IMR-90 (cell line): ENCODE data around the gene SRRM3. TPM values are rescaled to one million over a fixed set of nuclear protein-coding genes. Genes with fewer than 3 reads are reported as not detected.
"Not testable (repeated sequence)": the region's sequence is repeated elsewhere in the genome, so short reads cannot be mapped to it uniquely, and the experiment has no call there.

Experiments
- ATAC-seq: fragments of 200-7000 bp; cut with Tn5 transposase; 2 replicates; pipeline ENCODE4 v1.9.1; 2020; ENCODE audit warnings: low read depth, mild to moderate bottlenecking, moderate library complexity
- BruUV-seq: library from RNA; stranded (reverse); fragments of 400-500 nt; replicated peaks from 2 replicates; lab custom pipeline; 2021; lab: Mats Ljungman, UMichigan
- CTCF ChIA-PET: fragments of 300-600 bp; formaldehyde crosslinking; extraction: SDS; loops from one replicate; lab custom pipeline; 2021; ENCODE audit warnings: antibody characterized with exemption; lab: Yijun Ruan, JAX
- POLR2A ChIA-PET: fragments of 300-600 bp; sonication (Branson Sonifier 250); formaldehyde crosslinking; loops from one replicate; lab custom pipeline; 2022; ENCODE audit warnings: antibody characterized with exemption; ENCODE audit not compliant: unreplicated experiment; lab: Charles Lee
- DNase-seq: peaks from one replicate; pipeline ENCODE4 v3.0.0; 2013
- H2AFZ ChIP-seq: replicated peaks from 2 replicates; pipeline ENCODE3; 2013; ENCODE audit warnings: low read length, mild to moderate bottlenecking; ENCODE audit not compliant: poor library complexity
- H2AK5ac ChIP-seq: 2 replicates; pipeline ENCODE4 v1.6.1; 2013; ENCODE audit warnings: low read depth, low read length, inconsistent platforms
- H2AK9ac ChIP-seq: replicated peaks from 2 replicates; pipeline ENCODE3; 2013; ENCODE audit warnings: mild to moderate bottlenecking, low read depth, low read length, moderate library complexity; ENCODE audit not compliant: poor library complexity
- H2BK120ac ChIP-seq: 2 replicates; pipeline ENCODE4 v1.6.1; 2013; ENCODE audit warnings: low read depth, low read length, inconsistent platforms
- H2BK15ac ChIP-seq: 3 replicates; pipeline ENCODE4 v1.6.1; 2013; ENCODE audit warnings: low read depth, low read length, inconsistent platforms
- H2BK20ac ChIP-seq: 2 replicates; pipeline ENCODE4 v1.6.1; 2013; ENCODE audit warnings: low read depth, mild to moderate bottlenecking, inconsistent platforms, low read length, moderate library complexity
- H2BK5ac ChIP-seq: 2 replicates; pipeline ENCODE4 v1.6.1; 2013; ENCODE audit warnings: mild to moderate bottlenecking, low read depth, low read length, inconsistent platforms; ENCODE audit not compliant: poor library complexity, severe bottlenecking
- H3K14ac ChIP-seq: replicated peaks from 2 replicates; pipeline ENCODE4 v1.6.1; 2013; ENCODE audit warnings: low read depth, low read length, inconsistent platforms
- H3K18ac ChIP-seq: 2 replicates; pipeline ENCODE4 v1.6.1; 2013; ENCODE audit warnings: low read depth, low read length, control low read depth
- H3K23ac ChIP-seq: 2 replicates; pipeline ENCODE4 v1.6.1; 2013; ENCODE audit warnings: low read depth, low read length, inconsistent platforms
- H3K27ac ChIP-seq: 2 replicates; pipeline ENCODE4 v1.5.1; 2013; ENCODE audit warnings: mild to moderate bottlenecking, control low read depth, low read length; ENCODE audit not compliant: insufficient read depth
- H3K27me3 ChIP-seq: 2 replicates; pipeline ENCODE4 v1.6.1; 2013; ENCODE audit warnings: low read length; ENCODE audit not compliant: control insufficient read depth, insufficient read depth
- H3K36me3 ChIP-seq: 2 replicates; pipeline ENCODE4 v1.6.1; 2013; ENCODE audit warnings: low read length, mixed read lengths; ENCODE audit not compliant: control insufficient read depth, insufficient read depth
- H3K4ac ChIP-seq: 2 replicates; pipeline ENCODE4 v1.6.1; 2013; ENCODE audit warnings: low read depth, low read length, inconsistent platforms
- H3K4me1 ChIP-seq: 2 replicates; pipeline ENCODE4 v1.6.1; 2013; ENCODE audit warnings: low read length, mixed read lengths; ENCODE audit not compliant: control insufficient read depth, insufficient read depth
- H3K4me2 ChIP-seq: 2 replicates; pipeline ENCODE4 v1.6.1; 2013; ENCODE audit warnings: low read depth, mild to moderate bottlenecking, control low read depth, low read length, moderate library complexity
- H3K4me3 ChIP-seq: 2 replicates; pipeline ENCODE4 v1.5.1; 2013; ENCODE audit warnings: low read depth, mild to moderate bottlenecking, control low read depth, low read length, moderate library complexity; ENCODE audit not compliant: insufficient read depth
- H3K56ac ChIP-seq: 2 replicates; pipeline ENCODE4 v1.6.1; 2013; ENCODE audit warnings: low read length, inconsistent platforms; ENCODE audit not compliant: insufficient read depth; ENCODE audit errors: extremely low read depth
- H3K79me1 ChIP-seq, 2 experiments: 2 replicates each; pipeline ENCODE4 v1.6.1; 2013; ENCODE audit warnings: low read length in 2 of 2, inconsistent platforms in 1 of 2, low read depth in 1 of 2
- H3K9ac ChIP-seq: 2 replicates; pipeline ENCODE4 v1.6.1; 2013; ENCODE audit warnings: low read depth, low read length, control low read depth
- H3K9me1 ChIP-seq: 2 replicates; pipeline ENCODE4 v1.6.1; 2013; ENCODE audit warnings: low read length, inconsistent platforms; ENCODE audit not compliant: insufficient read depth
- H3K9me3 ChIP-seq: 2 replicates; pipeline ENCODE4 v1.6.1; 2013; ENCODE audit warnings: low read length; ENCODE audit not compliant: control insufficient read depth, insufficient read depth
- H4K20me1 ChIP-seq: 2 replicates; pipeline ENCODE4 v1.6.1; 2013; ENCODE audit warnings: low read length, inconsistent platforms; ENCODE audit not compliant: insufficient read depth
- H4K5ac ChIP-seq: 2 replicates; pipeline ENCODE4 v1.6.1; 2013; ENCODE audit warnings: mild to moderate bottlenecking, low read depth, low read length, control low read depth
- H4K8ac ChIP-seq, 2 experiments: 2 replicates each; pipeline ENCODE4 v1.6.1; 2013; ENCODE audit warnings: low read depth in 2 of 2, low read length in 2 of 2, control low read depth in 1 of 2, inconsistent platforms in 1 of 2
- H4K91ac ChIP-seq: 2 replicates; pipeline ENCODE4 v1.6.1; 2013; ENCODE audit warnings: low read depth, low read length, inconsistent platforms; ENCODE audit not compliant: insufficient read depth
- USF2 ChIP-seq: fragments of 150-350 bp; IDR thresholded peaks from 2 replicates; pipeline ENCODE4 v1.6.1; 2017; ENCODE audit warnings: mild to moderate bottlenecking, antibody characterized with exemption, low read length, low read depth
- WGBS, 2 experiments: methylation state at CpG; one replicate each; pipeline versions ENCODE4 v1.1.5 to v1.1.7; 2013; ENCODE audit warnings: missing lambda C conversion rate in 2 of 2; ENCODE audit not compliant: insufficient read length in 1 of 2; ENCODE audit errors: extremely low coverage in 2 of 2; 5-methylcytosine and 5-hydroxymethylcytosine counted together
- dilution Hi-C: fragments of 300-500 bp; cut with HindIII; formaldehyde crosslinking; loops from one replicate; pipeline ENCODE4 v1.14.3; 2018; ENCODE audit warnings: low sequenced_read_pairs; ENCODE audit not compliant: unreplicated experiment
- in situ Hi-C: fragments of 300-500 bp; cut with MboI; formaldehyde crosslinking; loops from 3 replicates; pipeline ENCODE4 v1.14.3; 2019; ENCODE audit warnings: low sequenced_read_pairs, inconsistent platforms, mixed read lengths
- intact Hi-C: fragments of 100-400 bp; cut with micrococcal nuclease; formaldehyde crosslinking; loops from 2 replicates; pipeline ENCODE4 v1.10.0; 2022
- polyA plus RNA-seq, 3 experiments: library from polyadenylated mRNA; depleted of rRNA; stranded (reverse); fragments of >200 nt; gene quantifications; 2 replicates each; pipeline ENCODE4 v1.2.3, GENCODE V29; 2012; ENCODE audit warnings: low replicate concordance in 1 of 3
- total RNA-seq: library from RNA; depleted of rRNA; stranded (reverse); fragments of >200 nt; gene quantifications from 2 replicates; pipeline ENCODE4 v1.2.3, GENCODE V29; 2012

The SRRM3 gene
- total and polyA plus RNA-seq, 2 of the 4 experiments (the other 2 are of a cell fraction), result 0.18 to 2.5 TPM

GRCh38 chr7:76226878-76227423 is 25.3 kb downstream of the SRRM3 start:
- WGBS, 2 experiments, result 43% methylated on average over 1 of the region's 1 CpG; no CpG with 5 or more reads in 1 of the 2 experiments
- H3K9me1 ChIP-seq, H3K9me3 ChIP-seq, BruUV-seq, intact Hi-C loops, H4K8ac ChIP-seq, H3K4me3 ChIP-seq, H3K9ac ChIP-seq, H3K27ac ChIP-seq, H4K91ac ChIP-seq, CTCF ChIA-PET, H3K56ac ChIP-seq, H3K4me1 ChIP-seq, H3K79me1 ChIP-seq, in situ Hi-C loops, dilution Hi-C loops, H2BK120ac ChIP-seq, H3K23ac ChIP-seq, H3K4me2 ChIP-seq, H2AFZ ChIP-seq, H3K14ac ChIP-seq, H3K4ac ChIP-seq, ATAC-seq, H2AK5ac ChIP-seq, H4K20me1 ChIP-seq, H3K18ac ChIP-seq, H2AK9ac ChIP-seq, H2BK15ac ChIP-seq, H2BK5ac ChIP-seq, POLR2A ChIA-PET, H3K36me3 ChIP-seq, H2BK20ac ChIP-seq, DNase-seq, H4K5ac ChIP-seq: not testable (repeated sequence)
- peaks cover 14% of the 10 kb centered on the region for H3K27me3 ChIP-seq
- TF ChIP-seq USF2, result peak; percentile 62
